ENCODE data around the gene FRYL.

DNA sequence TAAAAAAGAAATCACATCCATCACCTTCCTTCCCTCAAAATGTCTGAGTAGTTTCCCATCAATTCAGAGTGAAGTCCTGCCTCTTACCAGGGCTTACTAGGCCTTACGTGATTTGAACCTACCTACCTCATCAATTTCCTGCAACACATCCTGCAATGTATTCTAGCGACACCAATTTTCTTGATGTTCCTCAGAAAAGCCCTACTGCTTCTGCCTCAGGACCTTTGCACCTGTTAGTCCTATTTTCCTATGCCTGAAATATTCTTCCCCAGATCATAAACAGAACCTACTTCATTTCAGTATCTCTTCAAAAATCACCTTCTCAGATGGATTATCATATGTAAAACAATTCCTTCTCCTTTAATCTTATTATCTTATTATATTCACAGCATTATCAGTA lies 237.2 kb downstream of the FRYL start:
- TF ChIP-seq, protein P1, sequence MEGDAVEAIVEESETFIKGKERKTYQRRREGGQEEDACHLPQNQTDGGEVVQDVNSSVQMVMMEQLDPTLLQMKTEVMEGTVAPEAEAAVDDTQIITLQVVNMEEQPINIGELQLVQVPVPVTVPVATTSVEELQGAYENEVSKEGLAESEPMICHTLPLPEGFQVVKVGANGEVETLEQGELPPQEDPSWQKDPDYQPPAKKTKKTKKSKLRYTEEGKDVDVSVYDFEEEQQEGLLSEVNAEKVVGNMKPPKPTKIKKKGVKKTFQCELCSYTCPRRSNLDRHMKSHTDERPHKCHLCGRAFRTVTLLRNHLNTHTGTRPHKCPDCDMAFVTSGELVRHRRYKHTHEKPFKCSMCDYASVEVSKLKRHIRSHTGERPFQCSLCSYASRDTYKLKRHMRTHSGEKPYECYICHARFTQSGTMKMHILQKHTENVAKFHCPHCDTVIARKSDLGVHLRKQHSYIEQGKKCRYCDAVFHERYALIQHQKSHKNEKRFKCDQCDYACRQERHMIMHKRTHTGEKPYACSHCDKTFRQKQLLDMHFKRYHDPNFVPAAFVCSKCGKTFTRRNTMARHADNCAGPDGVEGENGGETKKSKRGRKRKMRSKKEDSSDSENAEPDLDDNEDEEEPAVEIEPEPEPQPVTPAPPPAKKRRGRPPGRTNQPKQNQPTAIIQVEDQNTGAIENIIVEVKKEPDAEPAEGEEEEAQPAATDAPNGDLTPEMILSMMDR (IDR thresholded peaks at IDR 0.05): no peak
- no peak for TF ChIP-seq ZFX (IDR thresholded peaks at IDR 0.05; ENCODE audit: borderline replicate concordance)

Data from 22Rv1 (cell line).